ENCODE data around the gene ATP8A2. TPM values are rescaled to one million over a fixed set of nuclear protein-coding genes. Genes with fewer than 3 reads are reported as not detected.

Gene ATP8A2
- total and polyA plus RNA-seq, 9 of the 15 experiments (the other 6 are each of a cell fraction or from before 2014, with no cell fraction given), result under 0.01 to 0.33 (median 0.06) TPM; not detected in 4

- Histone ChIP-seq H3K9me3 (replicated peaks; ENCODE audit: control insufficient read depth, insufficient read depth, low read depth, low read length) (no peaks in the 10 kb centered on the region), H3K4me3 (no peak overlapping the region), H3K36me3 (ENCODE audit: control insufficient read depth, insufficient read depth, low read length) (no peaks in the 10 kb centered on the region), H3K4me1 (replicated peaks in 1 of 2; ENCODE audit: control insufficient read depth in 2 of 2, insufficient read depth in 2 of 2, low read length in 2 of 2) (no peaks in the 10 kb centered on the region), H3K4me2 (ENCODE audit: insufficient read depth, low read length) (no peak overlapping the region), H3K27me3 (ENCODE audit: control insufficient read depth in 2 of 2, insufficient read depth in 2 of 2, low read length in 2 of 2) (peaks cover 0 to 6% of the 10 kb centered on the region in 2 experiments; a peak in 1 of 5 replicates), H3K27ac (ENCODE audit: extremely low read depth, low read depth, low read length) (no peak overlapping the region), H3K79me2 (ENCODE audit: control insufficient read depth, insufficient read depth, low read length) (no peaks in the 10 kb centered on the region), H4K20me1 (replicated peaks; ENCODE audit: control insufficient read depth, insufficient read depth, low read length) (no peaks in the 10 kb centered on the region), H3K9me1 (ENCODE audit: control insufficient read depth, insufficient read depth, low read length) (no peaks in the 10 kb centered on the region), H3K9ac (ENCODE audit: insufficient read depth in 1 of 2, low read depth in 2 of 2, low read length in 2 of 2) (no peak overlapping the region), H2AFZ (ENCODE audit: low read depth, low read length) (no peak overlapping the region)
- no TSS peak for BruUV-seq (replicated peaks)
- CTCF ChIA-PET (ENCODE audit: low intra/inter-chr PET ratio), result no interaction called here
- no peak for ATAC-seq
- 0% methylated on average over 1 of the region's 1 CpG for WGBS (ENCODE audit: insufficient coverage, low coverage, missing lambda C conversion rate)
- in situ Hi-C loops (cut with MboI), result no loop called here
- no peak for DNase-seq (ENCODE audit: extremely low read depth in 1 of 4, low spot score in 3 of 4)
- intact Hi-C loops (cut with micrococcal nuclease), result no loop called here
- FAIRE-seq, result no peak
- POLR2A ChIA-PET, result no interaction called here
- no peak for TF ChIP-seq CBFB (CRISPR knock-in tag; IDR thresholded peaks at IDR 0.05)
- no peak for TF ChIP-seq ZBTB11 (CRISPR knock-in tag; IDR thresholded peaks at IDR 0.05)
- TF ChIP-seq SNRNP70 (optimal IDR thresholded peaks at IDR 0.05; ENCODE audit: low read depth, low read length), result no peak
- TF ChIP-seq ZNF140 (CRISPR knock-in tag; IDR thresholded peaks at IDR 0.05), result no peak
- TF ChIP-seq ZNF586 (CRISPR knock-in tag; conservative IDR thresholded peaks at IDR 0.05), result no peak
- TF ChIP-seq CREB1 (IDR thresholded peaks at IDR 0.05), result no peak
- no peak for TF ChIP-seq CREB1 (CRISPR knock-in tag; IDR thresholded peaks at IDR 0.05)
- no peak for TF ChIP-seq BRD9 (IDR thresholded peaks at IDR 0.05; ENCODE audit: low read depth, partially characterized antibody)
- no peak for TF ChIP-seq RNF2 (IDR thresholded peaks at IDR 0.05)
- TF ChIP-seq SRSF7 (optimal IDR thresholded peaks at IDR 0.05; ENCODE audit: low read depth, low read length), result no peak
- TF ChIP-seq HIVEP1 (CRISPR knock-in tag; IDR thresholded peaks at IDR 0.05), result no peak
- TF ChIP-seq ZNF407 (IDR thresholded peaks at IDR 0.05; ENCODE audit: low read depth), result no peak
- TF ChIP-seq CTBP1 (IDR thresholded peaks at IDR 0.05; ENCODE audit: borderline replicate concordance), result no peak
Observed at GRCh38 chr13:25833761-25834160, 462.0 kb downstream of the ATP8A2 start.

Data from K562 (cell line).